GM12892 (cell line): ENCODE data around the gene HORMAD2.

Experiments
- POLR2A ChIP-seq: IDR thresholded peaks from 2 replicates; pipeline ENCODE4 v1.6.1; 2011; ENCODE audit warnings: low read depth, low read length, control low read depth
- POLR2AphosphoS5 ChIP-seq: IDR thresholded peaks from 2 replicates; pipeline ENCODE4 v1.6.1; 2011; ENCODE audit warnings: low read depth, low read length, control low read depth
- TAF1 ChIP-seq: IDR thresholded peaks from 2 replicates; pipeline ENCODE4 v1.6.1; 2011; ENCODE audit warnings: low read depth, mild to moderate bottlenecking, control low read depth, low read length, borderline replicate concordance

GRCh38 chr22:30204742-30205111 is 124.5 kb downstream of the HORMAD2 start:
- TF ChIP-seq POLR2AphosphoS5 (no peak), POLR2A (no peak), TAF1 (no peak)
